Ishikawa (cell line): Measurements from ENCODE around the gene FSTL4.

Source experiments
- CEBPB ChIP-seq: IDR thresholded peaks from 2 replicates; pipeline ENCODE4 v1.6.1; 2012
- CREB1 ChIP-seq: IDR thresholded peaks from 2 replicates; pipeline ENCODE4 v1.6.1; 2012; ENCODE audit warnings: low read depth
- EGR1 ChIP-seq: IDR thresholded peaks from 2 replicates; pipeline ENCODE4 v1.6.1; 2012
- EP300 ChIP-seq: IDR thresholded peaks from 2 replicates; pipeline ENCODE4 v1.6.1; 2012; ENCODE audit warnings: borderline replicate concordance
- FOXM1 ChIP-seq: IDR thresholded peaks from 2 replicates; pipeline ENCODE4 v1.6.1; 2012; ENCODE audit warnings: low read depth, borderline replicate concordance
- MAX ChIP-seq: IDR thresholded peaks from 2 replicates; pipeline ENCODE4 v1.6.1; 2012
- NFIC ChIP-seq: IDR thresholded peaks from 2 replicates; pipeline ENCODE4 v1.6.1; 2012
- RAD21 ChIP-seq: IDR thresholded peaks from 2 replicates; pipeline ENCODE4 v1.6.1; 2012; ENCODE audit warnings: low read depth
- REST ChIP-seq: IDR thresholded peaks from 2 replicates; pipeline ENCODE4 v1.6.1; 2012; ENCODE audit warnings: low read depth, mild to moderate bottlenecking
- TAF1 ChIP-seq: IDR thresholded peaks from 2 replicates; pipeline ENCODE4 v1.6.1; 2012; ENCODE audit warnings: low read depth, mild to moderate bottlenecking
- TCF12 ChIP-seq: IDR thresholded peaks from 2 replicates; pipeline ENCODE4 v1.6.1; 2012; ENCODE audit warnings: low read depth
- TEAD4 ChIP-seq: IDR thresholded peaks from 2 replicates; pipeline ENCODE4 v1.6.1; 2012
- USF1 ChIP-seq: IDR thresholded peaks from 2 replicates; pipeline ENCODE4 v1.6.1; 2012
- YY1 ChIP-seq: IDR thresholded peaks from 2 replicates; pipeline ENCODE4 v1.6.1; 2012; ENCODE audit warnings: low read depth
- ZBTB7A ChIP-seq: IDR thresholded peaks from 2 replicates; pipeline ENCODE4 v1.6.1; 2012; ENCODE audit warnings: low read depth

The FSTL4 gene

GRCh38 chr5:133163839-133164238 is 448.5 kb downstream of the FSTL4 start:
- TF ChIP-seq FOXM1 (no peak), TEAD4 (no peak), EP300 (no peak), TAF1 (no peak), NFIC (no peak)

- TF ChIP-seq FOXM1 (no peak), USF1 (no peak), EP300 (no peak), TCF12 (no peak), TEAD4 (no peak), TAF1 (no peak), CEBPB (no peak), CREB1 (no peak), YY1 (no peak), RAD21 (no peak), NFIC (no peak), MAX (no peak), EGR1 (no peak), REST (no peak), ZBTB7A (no peak)
These were observed 452.8 kb downstream of the FSTL4 start for GRCh38 chr5:133159543-133159942.

- TF ChIP-seq ZBTB7A = no peak
These were observed 456.9 kb downstream of the FSTL4 start for GRCh38 chr5:133155326-133155969.

GRCh38 chr5:133154274-133155075 is 457.9 kb downstream of the FSTL4 start:
- TF ChIP-seq NFIC (no peak), TEAD4 (no peak), RAD21 (no peak), CREB1 (no peak)

- TF ChIP-seq USF1 (no peak), ZBTB7A (no peak), YY1 (no peak), TEAD4 (no peak), MAX (no peak), TAF1 (no peak), EP300 (no peak), FOXM1 (no peak), RAD21 (no peak), CREB1 (no peak), REST (no peak), EGR1 (no peak), TCF12 (no peak), CEBPB (no peak), NFIC (no peak)
These were observed 461.3 kb downstream of the FSTL4 start for GRCh38 chr5:133150909-133151544.

- no peak for TF ChIP-seq EGR1
- no peak for TF ChIP-seq RAD21
- TF ChIP-seq FOXM1 = no peak
- no peak for TF ChIP-seq YY1
- TF ChIP-seq ZBTB7A = no peak
- TF ChIP-seq TAF1 = no peak
- no peak for TF ChIP-seq TEAD4
- no peak for TF ChIP-seq CEBPB
- no peak for TF ChIP-seq MAX
- TF ChIP-seq TCF12 = no peak
- no peak for TF ChIP-seq NFIC
- TF ChIP-seq CREB1 = no peak
- TF ChIP-seq USF1 = no peak
- no peak for TF ChIP-seq EP300
- no peak for TF ChIP-seq REST
These were observed 463.0 kb downstream of the FSTL4 start for GRCh38 chr5:133149345-133149744.
